GM12865 (cell line): ENCODE data around the gene DLG2.

Source experiments
- DNase-seq: peaks from one replicate; pipeline ENCODE4 v3.0.0; 2010; ENCODE audit warnings: low read depth
- H3K4me3 ChIP-seq: 2 replicates; pipeline ENCODE4 v1.5.1; 2011; ENCODE audit warnings: mild to moderate bottlenecking, low read depth, low read length, control low read depth
- CTCF ChIP-seq: IDR thresholded peaks from 2 replicates; pipeline ENCODE4 v1.5.1; 2011; ENCODE audit warnings: low read length, control low read depth, low read depth, inconsistent platforms; ENCODE audit not compliant: insufficient read depth; ENCODE audit errors: missing control alignments

DLG2 gene

GRCh38 chr11:84929738-84930137, 697.4 kb downstream of the DLG2 start:
- no peak for DNase-seq
- no peak overlapping the region for H3K4me3 ChIP-seq
- no peak for TF ChIP-seq CTCF

GRCh38 chr11:84924154-84924692, 702.9 kb downstream of the DLG2 start:
- TF ChIP-seq CTCF: no peak
- H3K4me3 ChIP-seq: no peak overlapping the region
- DNase-seq: no peak

GRCh38 chr11:84923489-84923888, 703.7 kb downstream of the DLG2 start:
- no peak overlapping the region for H3K4me3 ChIP-seq
- TF ChIP-seq CTCF: no peak

GRCh38 chr11:84922836-84923235, 704.3 kb downstream of the DLG2 start:
- no peak for TF ChIP-seq CTCF
- no peak overlapping the region for H3K4me3 ChIP-seq

More at GRCh38 chr11:84923489-84923888, 703.7 kb downstream of the DLG2 start:
- no peak for DNase-seq

GRCh38 chr11:84922212-84922805, 704.8 kb downstream of the DLG2 start:
- no peak for TF ChIP-seq CTCF
- H3K4me3 ChIP-seq: no peak overlapping the region
- no peak for DNase-seq

More at GRCh38 chr11:84922836-84923235, 704.3 kb downstream of the DLG2 start:
- no peak for DNase-seq

GRCh38 chr11:84914511-84914910, 712.6 kb downstream of the DLG2 start:
- no peak overlapping the region for H3K4me3 ChIP-seq
- no peak for TF ChIP-seq CTCF
- DNase-seq: no peak

GRCh38 chr11:84909740-84910139, 717.4 kb downstream of the DLG2 start:
- DNase-seq: no peak
- no peak overlapping the region for H3K4me3 ChIP-seq
- no peak for TF ChIP-seq CTCF
